GM23248 (cell line): ENCODE measurements around the gene CROCC2. TPM values are rescaled to one million over a fixed set of nuclear protein-coding genes. Genes with fewer than 3 reads are reported as not detected.

Experiments used
- DNase-seq: peaks from one replicate; pipeline ENCODE4 v3.0.0-alpha.2; 2015
- H2AFZ ChIP-seq: fragments of 200-600 bp; sonication (generic); 2 replicates; pipeline ENCODE4 v1.6.1; 2016; ENCODE audit warnings: antibody characterized with exemption
- H3F3A ChIP-seq: fragments of 200-600 bp; sonication (generic); 2 replicates; pipeline ENCODE4 v1.6.1; 2016; ENCODE audit warnings: mild to moderate bottlenecking, antibody characterized with exemption, mixed run types; ENCODE audit not compliant: insufficient read depth
- H3K27ac ChIP-seq: fragments of 200-600 bp; sonication (generic); 2 replicates; pipeline ENCODE4 v1.5.1; 2016; ENCODE audit warnings: mild to moderate bottlenecking
- H3K27me3 ChIP-seq: fragments of 200-600 bp; sonication (generic); replicated peaks from 2 replicates; pipeline ENCODE4 v1.6.1; 2016; ENCODE audit warnings: mild to moderate bottlenecking; ENCODE audit not compliant: insufficient read depth
- H3K36me3 ChIP-seq: fragments of 200-600 bp; sonication (generic); 2 replicates; pipeline ENCODE4 v1.6.1; 2016; ENCODE audit warnings: low read depth, mild to moderate bottlenecking
- H3K4me1 ChIP-seq: fragments of 200-600 bp; sonication (generic); 2 replicates; pipeline ENCODE4 v1.6.1; 2016; ENCODE audit warnings: mild to moderate bottlenecking; ENCODE audit not compliant: insufficient read depth
- H3K4me2 ChIP-seq: fragments of 200-600 bp; sonication (generic); one replicate; pipeline ENCODE4 v1.6.1; 2016; ENCODE audit warnings: mild to moderate bottlenecking; ENCODE audit not compliant: unreplicated experiment
- H3K4me3 ChIP-seq: fragments of 200-600 bp; sonication (generic); 2 replicates; pipeline ENCODE4 v1.5.1; 2016; ENCODE audit warnings: mild to moderate bottlenecking
- H3K79me2 ChIP-seq: fragments of 200-600 bp; sonication (generic); 2 replicates; pipeline ENCODE4 v1.6.1; 2016; ENCODE audit warnings: mild to moderate bottlenecking; ENCODE audit not compliant: insufficient read depth
- H3K9ac ChIP-seq: fragments of 200-600 bp; sonication (generic); 2 replicates; pipeline ENCODE4 v1.6.1; 2016; ENCODE audit warnings: mild to moderate bottlenecking
- H3K9me2 ChIP-seq: fragments of 200-600 bp; sonication (generic); 2 replicates; pipeline ENCODE4 v1.6.1; 2016; ENCODE audit warnings: mixed run types, mild to moderate bottlenecking, moderate library complexity; ENCODE audit not compliant: insufficient read depth
- H3K9me3 ChIP-seq: fragments of 200-600 bp; sonication (generic); one replicate; pipeline ENCODE4 v1.6.1; 2017; ENCODE audit warnings: low read depth
- H4K20me1 ChIP-seq: fragments of 200-600 bp; sonication (generic); 2 replicates; pipeline ENCODE4 v1.6.0; 2016; ENCODE audit not compliant: insufficient read depth
- EZH2 ChIP-seq: fragments of 200-600 bp; sonication (generic); IDR thresholded peaks from 2 replicates; pipeline ENCODE4 v1.6.1; 2018; ENCODE audit warnings: antibody characterized with exemption, mild to moderate bottlenecking; ENCODE audit not compliant: insufficient read depth, poor library complexity, severe bottlenecking
- EZH2phosphoT487 ChIP-seq: fragments of 200-600 bp; sonication (generic); IDR thresholded peaks from 2 replicates; pipeline ENCODE4 v1.6.1; 2018; ENCODE audit warnings: antibody characterized with exemption, moderate library complexity, mild to moderate bottlenecking, low read depth; ENCODE audit not compliant: insufficient read depth
- WGBS, 2 experiments: methylation state at CpG; one replicate each; pipeline ENCODE4 v1.1.6; 2015 to 2017; ENCODE audit warnings: low lambda C conversion rate in 2 of 2, low coverage in 1 of 2; ENCODE audit errors: missing lambda C conversion rate in 2 of 2; 5-methylcytosine and 5-hydroxymethylcytosine counted together
- in situ Hi-C: fragments of 300-500 bp; cut with MboI; formaldehyde crosslinking; loops from 2 replicates; pipeline ENCODE4 v1.15.0; 2020
- polyA plus RNA-seq: library from polyadenylated mRNA; unstranded; fragments of >200 nt; fragmentation: Nextera tagmentation; extraction: Ambion mirVana; gene quantifications from 2 replicates; pipeline ENCODE4 v1.2.1, GENCODE V29; 2016
- total RNA-seq: library from RNA; depleted of rRNA; stranded (reverse); fragments of >200 nt; shearing (Covaris generic); gene quantifications from 2 replicates; pipeline ENCODE4 v1.2.3, GENCODE V29; 2014

The CROCC2 gene
- total and polyA plus RNA-seq, 2 experiments from 2014 or later: under 0.01 TPM; not detected in 1

DNA sequence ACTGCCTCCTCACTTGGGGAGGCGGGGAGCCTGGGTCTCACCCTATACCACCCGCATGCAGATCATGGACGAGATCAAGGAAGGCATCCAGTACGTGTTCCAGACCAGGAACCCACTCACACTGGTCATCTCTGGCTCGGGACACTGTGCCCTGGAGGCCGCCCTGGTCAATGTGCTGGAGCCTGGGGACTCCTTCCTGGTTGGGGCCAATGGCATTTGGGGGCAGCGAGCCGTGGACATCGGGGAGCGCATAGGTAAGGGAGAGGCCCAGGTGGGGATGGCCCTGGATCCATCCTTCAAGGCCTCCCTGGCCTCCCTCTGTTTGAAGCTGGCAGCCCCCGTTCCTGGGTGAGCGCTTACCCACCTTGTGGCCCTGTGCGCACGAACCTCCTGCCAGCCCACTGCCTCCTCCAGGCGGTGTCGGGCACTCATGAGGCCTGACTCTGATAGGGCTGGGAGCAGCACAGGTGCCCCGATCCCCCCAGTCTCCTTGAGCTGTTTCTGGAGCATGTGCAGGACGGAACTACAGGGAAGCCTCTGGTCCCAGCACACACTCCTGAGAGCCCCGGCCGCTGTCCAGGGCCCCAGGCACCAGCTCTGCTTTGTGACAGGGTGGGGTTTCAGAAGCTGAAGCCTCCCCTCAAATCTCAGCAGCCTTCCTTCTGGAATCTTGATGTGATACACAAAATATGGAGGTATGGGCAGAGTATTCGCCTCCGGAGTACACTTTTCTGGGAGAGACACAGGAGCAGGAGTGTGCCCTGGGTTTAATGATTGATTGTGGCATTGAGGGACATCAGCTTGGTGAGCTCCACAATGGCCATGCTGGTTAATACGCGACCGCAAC lies 36.8 kb upstream of the CROCC2 start:
- no peaks in the 10 kb centered on the region for H3K9me3 ChIP-seq

DNA sequence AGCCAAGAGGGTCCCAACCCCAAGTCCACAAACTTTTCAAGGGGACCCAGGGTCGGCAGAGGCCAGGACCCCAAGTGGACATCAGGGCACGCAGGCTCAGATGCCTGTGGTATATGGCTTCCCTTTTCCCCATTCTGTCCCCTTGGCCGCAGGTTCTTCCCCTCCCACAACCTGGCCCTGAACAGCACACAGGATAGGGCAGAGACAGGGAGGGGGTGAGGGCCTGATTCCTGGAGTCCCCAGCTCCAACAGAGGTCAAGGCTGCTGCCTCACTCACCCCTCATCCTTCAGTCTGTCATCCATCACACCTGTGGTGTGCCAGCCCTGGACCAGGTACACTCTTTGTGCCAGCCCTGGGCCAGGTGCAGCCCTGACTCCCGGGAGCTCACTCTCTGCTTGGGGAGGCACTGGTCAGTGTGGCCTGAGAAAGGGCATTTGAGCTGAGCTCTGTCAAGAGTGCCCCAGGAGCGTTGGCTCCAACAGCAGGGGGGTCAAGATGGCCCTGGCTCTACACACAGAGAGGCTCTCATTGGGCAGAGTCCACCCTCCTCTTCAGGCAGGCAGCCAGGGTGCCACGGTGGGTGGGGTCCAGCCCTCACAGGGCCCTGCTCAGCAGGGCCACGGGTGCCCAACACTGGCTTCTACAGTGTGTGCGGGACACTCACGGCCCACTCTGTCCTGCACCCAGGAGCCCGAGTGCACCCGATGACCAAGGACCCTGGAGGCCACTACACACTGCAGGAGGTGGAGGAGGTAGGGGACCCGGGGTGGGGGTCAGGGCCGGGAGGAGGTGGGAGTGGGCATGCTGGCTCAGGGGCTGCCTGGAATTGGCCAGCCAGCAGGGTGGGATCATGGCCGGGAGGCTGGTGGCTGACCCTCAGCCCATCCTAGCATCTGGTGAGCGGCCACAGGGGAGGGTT lies 35.9 kb upstream of the CROCC2 start:
- Histone ChIP-seq H3K36me3 (no peaks in the 10 kb centered on the region), H3F3A (no peaks in the 10 kb centered on the region), H3K4me2 (no peak overlapping the region), H3K9me3 (no peaks in the 10 kb centered on the region), H4K20me1 (no peaks in the 10 kb centered on the region), H3K79me2 (no peaks in the 10 kb centered on the region), H3K9ac (no peak overlapping the region), H3K4me1 (no peaks in the 10 kb centered on the region), H3K9me2 (no peaks in the 10 kb centered on the region), H2AFZ (no peak overlapping the region), H3K4me3 (no peak overlapping the region), H3K27me3 (no peaks in the 10 kb centered on the region; the same call in 1 of the 2 replicates), H3K27ac (no peak overlapping the region)
- 71 to 74% methylated on average over 13 to 15 of the region's 15 CpGs for WGBS, 2 experiments
- no peak for DNase-seq
- in situ Hi-C loops: no loop called here
- TF ChIP-seq EZH2 (no peak), EZH2phosphoT487 (no peak)

More for the DNA sequence above, 36.8 kb upstream of the CROCC2 start:
- H3K4me2 ChIP-seq: no peak overlapping the region
- 74 to 79% methylated on average over 25 of the region's 25 CpGs for WGBS, 2 experiments
- no peaks in the 10 kb centered on the region for H3K4me1 ChIP-seq
- no peaks in the 10 kb centered on the region for H4K20me1 ChIP-seq
- H3F3A ChIP-seq: no peaks in the 10 kb centered on the region
- H3K9me2 ChIP-seq: no peaks in the 10 kb centered on the region
- no peak for TF ChIP-seq EZH2phosphoT487
- TF ChIP-seq EZH2: no peak
- in situ Hi-C loops: no loop called here
- H3K27me3 ChIP-seq: peaks cover 3% of the 10 kb centered on the region; the same call in 1 of the 2 replicates
- H3K9ac ChIP-seq: no peak overlapping the region
- no peaks in the 10 kb centered on the region for H3K36me3 ChIP-seq
- H2AFZ ChIP-seq: no peak overlapping the region
- no peaks in the 10 kb centered on the region for H3K79me2 ChIP-seq
- DNase-seq: no peak
- no peak overlapping the region for H3K4me3 ChIP-seq
- H3K27ac ChIP-seq: no peak overlapping the region

DNA sequence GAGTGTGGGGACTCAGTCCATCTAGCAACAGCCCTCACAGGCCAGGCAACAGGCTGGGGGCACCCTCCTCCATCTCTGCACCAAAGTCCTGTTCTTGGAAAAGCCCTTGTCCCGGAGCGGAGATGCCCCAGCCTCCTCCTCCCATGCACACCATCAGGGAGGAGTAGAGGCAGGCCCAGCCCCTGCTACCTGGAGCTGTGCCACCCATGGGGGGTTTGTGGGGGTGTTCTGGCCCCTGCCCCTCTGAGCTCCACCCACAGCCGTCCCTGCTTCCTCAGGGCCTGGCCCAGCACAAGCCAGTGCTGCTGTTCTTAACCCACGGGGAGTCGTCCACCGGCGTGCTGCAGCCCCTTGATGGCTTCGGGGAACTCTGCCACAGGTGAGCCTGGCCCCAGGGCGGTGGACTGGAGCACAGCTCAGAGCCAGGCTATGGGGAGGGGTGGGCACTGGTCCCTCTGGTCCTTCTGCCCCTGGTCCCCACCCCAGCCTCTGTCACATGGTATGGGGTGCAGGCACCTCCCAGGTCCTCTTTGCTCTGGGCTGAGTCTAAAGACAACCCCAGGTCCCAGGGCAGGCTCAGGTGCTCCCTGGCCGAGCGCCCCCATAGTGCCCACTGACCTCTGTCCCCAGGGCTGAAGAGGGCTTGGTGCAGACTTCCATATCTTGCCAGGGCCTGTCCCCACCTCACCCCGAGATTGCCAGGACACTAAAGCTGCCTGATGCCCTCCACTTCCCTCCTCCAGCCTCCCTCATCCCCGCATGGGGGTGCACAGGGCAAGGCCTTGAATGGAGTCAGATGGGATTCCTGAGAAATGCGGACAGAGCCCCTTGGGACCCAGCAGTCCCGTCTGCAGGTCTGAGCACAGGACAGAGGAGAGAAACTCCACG lies 34.8 kb upstream of the CROCC2 start:
- H4K20me1 ChIP-seq: no peaks in the 10 kb centered on the region
- H3K27ac ChIP-seq: no peak overlapping the region
- WGBS, 2 experiments: 65 to 66% methylated on average over 16 of the region's 16 CpGs
- H3K9me3 ChIP-seq: no peaks in the 10 kb centered on the region
- H3K9ac ChIP-seq: no peak overlapping the region
- no peaks in the 10 kb centered on the region for H3K4me1 ChIP-seq
- H3K27me3 ChIP-seq: no peaks in the 10 kb centered on the region; the same call in 1 of the 2 replicates
- H3K79me2 ChIP-seq: no peaks in the 10 kb centered on the region
- H3K4me3 ChIP-seq: no peak overlapping the region
- in situ Hi-C loops: no loop called here
- H3F3A ChIP-seq: no peaks in the 10 kb centered on the region
- H3K4me2 ChIP-seq: no peak overlapping the region
- DNase-seq: no peak
- H3K9me2 ChIP-seq: no peaks in the 10 kb centered on the region
- no peaks in the 10 kb centered on the region for H3K36me3 ChIP-seq
- TF ChIP-seq EZH2phosphoT487: no peak
- TF ChIP-seq EZH2: no peak
- no peak overlapping the region for H2AFZ ChIP-seq
